ENCODE measurements around the gene CNNM1. TPM values are rescaled to one million over a fixed set of nuclear protein-coding genes. Genes with fewer than 3 reads are reported as not detected.

CNNM1 gene
- total RNA-seq, 1 donor from 2014 or later = not detected

DNA sequence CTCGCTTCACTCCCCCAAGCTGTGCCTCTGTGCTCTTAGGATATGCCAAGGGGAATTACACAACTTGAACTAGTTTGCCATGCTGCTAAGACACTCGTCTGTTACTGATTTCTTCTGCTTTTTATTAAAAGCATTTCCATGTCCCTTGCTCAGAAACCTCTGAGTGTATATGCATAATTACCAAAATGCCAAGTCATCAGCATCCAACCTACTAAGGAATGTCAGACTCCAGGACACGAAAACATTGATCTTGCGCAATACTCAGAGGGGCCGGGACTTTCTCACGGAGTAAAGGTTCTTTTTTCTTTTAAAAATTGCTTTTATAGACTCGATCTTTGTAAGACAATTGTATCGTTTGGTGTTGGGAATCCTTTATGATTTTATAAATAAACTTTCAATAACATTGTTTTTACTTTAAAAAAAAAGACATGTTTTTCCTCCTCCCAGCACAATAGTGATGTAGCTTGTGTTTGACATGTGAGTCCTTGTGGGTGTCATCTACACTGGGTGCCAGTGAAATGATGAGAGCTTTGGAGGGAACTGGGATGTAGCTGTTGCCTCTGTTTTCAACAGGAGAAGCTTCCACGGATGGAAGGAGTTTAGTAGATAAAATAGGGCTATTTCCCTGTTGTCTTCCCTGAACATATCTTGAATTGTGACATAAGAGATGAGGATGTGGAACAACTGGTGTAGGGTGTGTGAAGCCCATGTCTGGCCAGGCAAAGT lies 43.6 kb downstream of the CNNM1 start:
- peaks cover 5% of the 10 kb centered on the region for H3K4me1 Mint-ChIP-seq
- DNase-seq (no peak), ATAC-seq (ENCODE audit: low read depth) (no peak)
- TF ChIP-seq, protein P1, sequence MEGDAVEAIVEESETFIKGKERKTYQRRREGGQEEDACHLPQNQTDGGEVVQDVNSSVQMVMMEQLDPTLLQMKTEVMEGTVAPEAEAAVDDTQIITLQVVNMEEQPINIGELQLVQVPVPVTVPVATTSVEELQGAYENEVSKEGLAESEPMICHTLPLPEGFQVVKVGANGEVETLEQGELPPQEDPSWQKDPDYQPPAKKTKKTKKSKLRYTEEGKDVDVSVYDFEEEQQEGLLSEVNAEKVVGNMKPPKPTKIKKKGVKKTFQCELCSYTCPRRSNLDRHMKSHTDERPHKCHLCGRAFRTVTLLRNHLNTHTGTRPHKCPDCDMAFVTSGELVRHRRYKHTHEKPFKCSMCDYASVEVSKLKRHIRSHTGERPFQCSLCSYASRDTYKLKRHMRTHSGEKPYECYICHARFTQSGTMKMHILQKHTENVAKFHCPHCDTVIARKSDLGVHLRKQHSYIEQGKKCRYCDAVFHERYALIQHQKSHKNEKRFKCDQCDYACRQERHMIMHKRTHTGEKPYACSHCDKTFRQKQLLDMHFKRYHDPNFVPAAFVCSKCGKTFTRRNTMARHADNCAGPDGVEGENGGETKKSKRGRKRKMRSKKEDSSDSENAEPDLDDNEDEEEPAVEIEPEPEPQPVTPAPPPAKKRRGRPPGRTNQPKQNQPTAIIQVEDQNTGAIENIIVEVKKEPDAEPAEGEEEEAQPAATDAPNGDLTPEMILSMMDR (IDR thresholded peaks at IDR 0.05) = no peak
- H3K9me3 Mint-ChIP-seq = no peaks in the 10 kb centered on the region
- intact Hi-C loops (cut with micrococcal nuclease) = no loop called here
- ChIA-PET CTCF (no interaction called here), POLR2A (no interaction called here)
- H3K27me3 Mint-ChIP-seq = peaks cover 7% of the 10 kb centered on the region
- no peaks in the 10 kb centered on the region for H3K36me3 Mint-ChIP-seq (ENCODE audit: low read depth)
- H3K4me3 Mint-ChIP-seq = no peak overlapping the region
- no peak overlapping the region for H3K27ac Mint-ChIP-seq

DNA sequence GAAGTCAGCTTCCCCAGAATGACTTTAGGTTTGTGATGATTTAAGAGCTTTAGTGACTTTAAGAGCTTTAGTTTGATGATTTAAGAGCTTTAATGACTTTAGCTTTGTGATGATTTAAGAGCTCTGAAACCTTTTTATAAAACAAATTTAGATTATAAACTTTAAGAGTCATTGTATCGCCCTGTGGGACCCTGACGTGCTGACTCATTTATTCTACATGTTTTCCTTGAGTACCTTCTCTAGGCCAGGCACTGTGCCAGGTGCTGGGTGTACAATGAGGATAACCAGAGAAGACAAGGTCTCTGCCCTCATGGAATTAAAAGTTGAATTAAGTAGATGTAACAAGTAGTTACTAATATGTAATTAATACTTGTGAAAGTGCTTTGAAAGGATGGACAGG lies 45.4 kb downstream of the CNNM1 start:
- no peaks in the 10 kb centered on the region for H3K36me3 Mint-ChIP-seq (ENCODE audit: low read depth)
- H3K27me3 Mint-ChIP-seq = peaks cover 5% of the 10 kb centered on the region
- POLR2A ChIA-PET = no interaction called here
- peaks cover 5% of the 10 kb centered on the region for H3K4me1 Mint-ChIP-seq
- no peak overlapping the region for H3K4me3 Mint-ChIP-seq
- intact Hi-C loops (cut with micrococcal nuclease) = no loop called here
- no peaks in the 10 kb centered on the region for H3K9me3 Mint-ChIP-seq
- no peak for ATAC-seq (ENCODE audit: low read depth)
- no peak overlapping the region for H3K27ac Mint-ChIP-seq
- TF ChIP-seq, protein P1 (IDR thresholded peaks at IDR 0.05) = no peak
- no peak for DNase-seq
- CTCF ChIA-PET = interaction anchor here (1.0 kb wide), 1 partner anchor 17 kb away, joined by 3 read pairs; no protein-coding TSS in a partner anchor

DNA sequence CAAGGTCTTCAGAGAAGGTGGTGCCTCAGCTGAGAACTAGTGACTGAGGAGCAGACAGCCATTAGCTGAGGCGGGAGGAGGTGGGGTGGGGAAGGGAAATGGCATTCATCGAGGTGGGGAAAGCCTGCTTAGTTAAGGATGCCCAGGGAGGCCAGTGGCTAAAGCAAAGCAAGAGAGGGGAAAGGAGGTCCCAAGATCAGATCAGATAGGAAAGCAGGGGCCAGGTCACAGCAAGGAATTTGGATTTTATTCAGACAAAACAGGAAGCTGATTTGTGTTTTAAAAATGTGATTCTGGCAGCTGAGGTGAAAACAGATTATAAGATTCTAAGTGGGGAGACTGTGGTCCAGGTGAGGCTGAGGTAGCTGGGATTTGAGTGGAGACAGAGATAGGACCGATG lies 45.8 kb downstream of the CNNM1 start:
- Mint-ChIP-seq H3K27ac (no peak overlapping the region), H3K9me3 (no peaks in the 10 kb centered on the region), H3K4me1 (peaks cover 5% of the 10 kb centered on the region), H3K36me3 (ENCODE audit: low read depth) (no peaks in the 10 kb centered on the region), H3K27me3 (peaks cover 3% of the 10 kb centered on the region), H3K4me3 (no peak overlapping the region)
- ATAC-seq (ENCODE audit: low read depth) = no peak
- TF ChIP-seq, protein P1 (IDR thresholded peaks at IDR 0.05) = no peak
- DNase-seq = no peak
- ChIA-PET CTCF (interaction anchor here (1.0 kb wide), 1 partner anchor 17 kb away, joined by 3 read pairs; no protein-coding TSS in a partner anchor), POLR2A (no interaction called here)
- intact Hi-C loops (cut with micrococcal nuclease) = no loop called here

DNA sequence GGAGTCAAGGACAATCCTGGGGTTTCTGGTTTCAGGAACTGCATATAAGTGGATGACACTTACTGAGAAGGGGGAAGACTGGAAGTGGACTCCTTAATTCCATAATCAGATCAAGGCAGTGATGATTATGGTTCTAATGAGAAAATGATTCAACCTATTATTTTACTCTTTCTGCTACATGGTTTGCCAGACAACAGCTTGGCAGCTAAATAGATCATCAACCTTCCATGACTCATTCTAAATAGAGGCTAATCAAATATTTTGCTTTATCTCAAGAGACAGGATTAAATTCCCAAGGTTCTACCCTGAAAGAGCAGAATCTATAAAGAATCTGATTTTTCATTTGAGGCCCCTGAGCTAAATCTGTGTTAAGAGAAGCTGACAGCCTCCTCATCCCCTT lies 46.3 kb downstream of the CNNM1 start:
- Mint-ChIP-seq H3K36me3 (ENCODE audit: low read depth) (no peaks in the 10 kb centered on the region), H3K9me3 (no peaks in the 10 kb centered on the region), H3K4me3 (no peak overlapping the region), H3K4me1 (peaks cover 5% of the 10 kb centered on the region), H3K27me3 (peaks cover 3% of the 10 kb centered on the region), H3K27ac (no peak overlapping the region)
- ChIA-PET POLR2A (no interaction called here), CTCF (no interaction called here)
- TF ChIP-seq, protein P1 (IDR thresholded peaks at IDR 0.05) = no peak
- DNase-seq (no peak), ATAC-seq (ENCODE audit: low read depth) (no peak)
- intact Hi-C loops (cut with micrococcal nuclease) = no loop called here

DNA sequence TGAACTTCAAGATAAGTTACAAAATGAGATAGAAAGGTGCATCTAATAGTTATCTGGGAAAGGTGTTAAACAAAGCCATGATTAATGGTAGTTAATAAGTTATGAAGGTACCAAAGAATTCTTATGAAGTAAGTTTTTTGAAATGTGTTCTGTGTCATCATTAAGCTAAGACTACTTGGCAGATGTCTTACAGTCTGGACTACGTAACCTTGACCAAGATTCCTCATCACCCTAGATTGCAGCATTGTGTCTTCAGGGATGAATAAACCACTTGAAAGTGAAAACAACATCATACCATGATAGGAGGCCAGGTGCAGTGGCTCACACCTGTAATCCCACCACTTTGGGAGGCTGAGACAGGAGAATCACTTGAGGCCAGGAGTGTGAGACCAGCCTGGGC lies 53.0 kb downstream of the CNNM1 start:
- H3K36me3 Mint-ChIP-seq (ENCODE audit: low read depth) = no peaks in the 10 kb centered on the region
- DNase-seq (no peak), ATAC-seq (ENCODE audit: low read depth) (no peak)
- H3K27ac Mint-ChIP-seq = no peak overlapping the region
- ChIA-PET CTCF (interaction anchor here (1.3 kb wide), 1 partner anchor 10 kb away, joined by 5 read pairs; no protein-coding TSS in a partner anchor), POLR2A (no interaction called here)
- no peaks in the 10 kb centered on the region for H3K9me3 Mint-ChIP-seq
- H3K4me3 Mint-ChIP-seq = no peak overlapping the region
- TF ChIP-seq, protein P1 (IDR thresholded peaks at IDR 0.05) = no peak
- no peaks in the 10 kb centered on the region for H3K27me3 Mint-ChIP-seq
- H3K4me1 Mint-ChIP-seq = no peaks in the 10 kb centered on the region
- intact Hi-C loops (cut with micrococcal nuclease) = no loop called here
